Esophagus muscularis mucosa (tissue), 4 donors: Measurements from ENCODE around the gene ABCD4. TPM values are rescaled to one million over a fixed set of nuclear protein-coding genes. Genes with fewer than 3 reads are reported as not detected.

Source experiments
- DNase-seq: peaks from one replicate; pipeline ENCODE4 v3.0.0-alpha.2; 2017; ENCODE audit errors: extremely low spot score
- H3K27ac ChIP-seq, 4 donors: fragments of 200-600 bp; sonication (generic); replicated peaks in 1 of 4; 1 replicate in 3 of 4; 2 replicates in 1 of 4; pipeline ENCODE4 v1.5.1; 2016 to 2019; ENCODE audit warnings: mild to moderate bottlenecking in 1 of 4
- H3K27me3 ChIP-seq, 4 donors: fragments of 200-600 bp; sonication (generic); one replicate each; pipeline versions ENCODE4 v1.5.1 to v1.6.0; 2016 to 2019
- H3K36me3 ChIP-seq, 4 donors: fragments of 200-600 bp; sonication (generic); one replicate each; pipeline ENCODE4 v1.5.1; 2016 to 2019
- H3K4me1 ChIP-seq, 4 donors: fragments of 200-600 bp; sonication (generic); one replicate each; pipeline ENCODE4 v1.5.1; 2016 to 2019
- H3K4me3 ChIP-seq, 4 donors: fragments of 200-600 bp; sonication (generic); 1 replicate in 2 of 4; 2 replicates in 2 of 4; pipeline ENCODE4 v1.5.1; 2016 to 2019; ENCODE audit warnings: mild to moderate bottlenecking in 4 of 4, moderate library complexity in 1 of 4
- H3K9me3 ChIP-seq, 4 donors: fragments of 200-600 bp; sonication (generic); 1 replicate in 3 of 4; 2 replicates in 1 of 4; pipeline ENCODE4 v1.5.1; 2016 to 2019
- EP300 ChIP-seq: sonication (generic); formaldehyde crosslinking; IDR thresholded peaks from one replicate; pipeline ENCODE4 v1.6.1; 2017; ENCODE audit warnings: antibody characterized with exemption
- POLR2A ChIP-seq: fragments of 450-650 bp; IDR thresholded peaks from one replicate; pipeline ENCODE4 v1.6.1; 2017; ENCODE audit warnings: antibody characterized with exemption, moderate library complexity, mild to moderate bottlenecking, low read depth
- POLR2AphosphoS5 ChIP-seq, 2 donors: sonication (generic); formaldehyde crosslinking; IDR thresholded peaks; one replicate each; pipeline ENCODE4 v1.6.1; 2017; ENCODE audit warnings: antibody characterized with exemption in 2 of 2
- WGBS: methylation state at CpG from one replicate; pipeline ENCODE4 v1.1.5; 2018; 5-methylcytosine and 5-hydroxymethylcytosine counted together
- intact Hi-C: fragments of 100-400 bp; cut with DNase I; formaldehyde crosslinking; loops from one replicate; pipeline ENCODE4 v1.15.1; 2023
- total RNA-seq, 4 donors: library from RNA; depleted of rRNA; stranded (reverse); fragments of >200 nt; gene quantifications; one replicate each; pipeline versions ENCODE4 v1.1.0 to v1.2.1, GENCODE V29; 2016
- TF ChIP-seq, protein P1 (sequence below), 3 experiments: fragments of 200-600 bp in 2 of 3; fragments of 450-650 bp in 1 of 3; sonication (generic) in 2 of 3; IDR thresholded peaks; one replicate each; pipeline ENCODE4 v1.5.1; 2017 to 2019; ENCODE audit warnings: antibody characterized with exemption in 3 of 3, mild to moderate bottlenecking in 2 of 3, moderate library complexity in 1 of 3

ABCD4 gene
- total RNA-seq, 4 donors from 2014 or later = 25.5 to 39.5 (median 29.3) TPM

DNA sequence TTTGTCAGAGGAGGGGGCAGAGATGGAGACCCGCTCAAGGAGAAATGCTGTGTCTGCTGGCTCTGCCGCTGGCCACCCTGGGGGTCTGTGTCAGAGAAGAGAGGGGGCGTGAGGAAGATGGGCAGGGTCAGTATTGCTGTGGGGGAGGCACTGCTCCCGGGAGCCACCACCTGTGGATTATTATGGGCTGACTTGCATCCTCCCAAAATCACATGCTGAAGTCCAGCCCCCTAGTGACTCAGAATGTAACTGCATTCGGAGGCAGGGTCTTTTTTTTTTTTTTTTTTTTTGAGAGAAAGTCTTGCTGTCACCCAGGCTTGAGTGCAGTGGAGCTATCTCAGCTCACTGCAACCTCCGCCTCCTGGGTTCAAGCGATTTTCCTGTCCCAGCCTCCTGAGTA lies 12.3 kb downstream of the ABCD4 start:
- WGBS = 63% methylated on average over 7 of the region's 7 CpGs
- H3K4me3 ChIP-seq = no peak overlapping the region
- H3K4me1 ChIP-seq = peaks cover 0 to 10% (median 2%) of the 10 kb centered on the region in 4 donors
- no peak for DNase-seq
- no peaks in the 10 kb centered on the region for H3K9me3 ChIP-seq
- TF ChIP-seq, protein P1, sequence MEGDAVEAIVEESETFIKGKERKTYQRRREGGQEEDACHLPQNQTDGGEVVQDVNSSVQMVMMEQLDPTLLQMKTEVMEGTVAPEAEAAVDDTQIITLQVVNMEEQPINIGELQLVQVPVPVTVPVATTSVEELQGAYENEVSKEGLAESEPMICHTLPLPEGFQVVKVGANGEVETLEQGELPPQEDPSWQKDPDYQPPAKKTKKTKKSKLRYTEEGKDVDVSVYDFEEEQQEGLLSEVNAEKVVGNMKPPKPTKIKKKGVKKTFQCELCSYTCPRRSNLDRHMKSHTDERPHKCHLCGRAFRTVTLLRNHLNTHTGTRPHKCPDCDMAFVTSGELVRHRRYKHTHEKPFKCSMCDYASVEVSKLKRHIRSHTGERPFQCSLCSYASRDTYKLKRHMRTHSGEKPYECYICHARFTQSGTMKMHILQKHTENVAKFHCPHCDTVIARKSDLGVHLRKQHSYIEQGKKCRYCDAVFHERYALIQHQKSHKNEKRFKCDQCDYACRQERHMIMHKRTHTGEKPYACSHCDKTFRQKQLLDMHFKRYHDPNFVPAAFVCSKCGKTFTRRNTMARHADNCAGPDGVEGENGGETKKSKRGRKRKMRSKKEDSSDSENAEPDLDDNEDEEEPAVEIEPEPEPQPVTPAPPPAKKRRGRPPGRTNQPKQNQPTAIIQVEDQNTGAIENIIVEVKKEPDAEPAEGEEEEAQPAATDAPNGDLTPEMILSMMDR (IDR thresholded peaks at IDR 0.05) = peak in 1 of 3 experiments; percentile 32
- TF ChIP-seq EP300 = no peak
- TF ChIP-seq POLR2A = no peak
- no peak for TF ChIP-seq POLR2AphosphoS5 (IDR thresholded peaks at IDR 0.05)
- no peaks in the 10 kb centered on the region for H3K27me3 ChIP-seq
- H3K36me3 ChIP-seq = peaks cover 50 to 99% (median 90%) of the 10 kb centered on the region in 4 donors
- intact Hi-C loops = no loop called here
- no peak overlapping the region for H3K27ac ChIP-seq

DNA sequence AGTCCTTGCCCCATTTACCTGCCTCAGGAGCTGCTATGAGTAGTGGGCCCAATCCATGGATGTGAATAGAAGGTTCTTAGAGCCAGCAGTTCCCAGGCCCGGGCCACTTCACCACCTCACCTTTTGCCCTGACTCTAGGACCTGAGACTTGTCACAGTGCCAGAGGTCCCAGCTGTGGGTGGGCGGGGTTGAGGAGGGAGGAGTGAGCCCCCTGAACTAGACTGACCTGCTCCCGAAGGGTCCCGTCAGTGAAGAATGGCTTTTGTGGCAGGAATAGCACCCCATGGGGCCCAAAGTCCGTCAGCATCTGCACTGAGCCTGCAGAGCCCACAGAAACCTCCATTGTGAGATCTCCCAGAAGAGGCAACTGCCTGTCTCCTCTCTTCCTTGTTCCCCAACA lies 12.9 kb downstream of the ABCD4 start:
- H3K4me3 ChIP-seq = no peak overlapping the region
- no peaks in the 10 kb centered on the region for H3K27me3 ChIP-seq
- TF ChIP-seq, protein P1 (IDR thresholded peaks at IDR 0.05) = no peak
- no peak for TF ChIP-seq EP300
- TF ChIP-seq POLR2AphosphoS5 (IDR thresholded peaks at IDR 0.05) = no peak
- TF ChIP-seq POLR2A = no peak
- no peaks in the 10 kb centered on the region for H3K9me3 ChIP-seq
- 88% methylated on average over 5 of the region's 5 CpGs for WGBS
- no peak overlapping the region for H3K27ac ChIP-seq
- DNase-seq = no peak
- peaks cover 47 to 99% (median 90%) of the 10 kb centered on the region in 4 donors for H3K36me3 ChIP-seq
- intact Hi-C loops = no loop called here
- peaks cover 0 to 10% (median 2%) of the 10 kb centered on the region in 4 donors for H3K4me1 ChIP-seq

GRCh38 chr14:74286736-74287135 lies 16.0 kb downstream of the ABCD4 start:
- H3K9me3 ChIP-seq = no peaks in the 10 kb centered on the region
- H3K36me3 ChIP-seq = peaks cover 65 to 100% (median 91%) of the 10 kb centered on the region in 4 donors
- H3K27me3 ChIP-seq = no peaks in the 10 kb centered on the region
- intact Hi-C loops = no loop called here
- no peak overlapping the region for H3K27ac ChIP-seq
- TF ChIP-seq EP300 (no peak), POLR2A (no peak), POLR2AphosphoS5 (IDR thresholded peaks at IDR 0.05) (no peak)
- TF ChIP-seq, protein P1 (IDR thresholded peaks at IDR 0.05) = no peak
- no peak overlapping the region for H3K4me3 ChIP-seq
- 91% methylated on average over 6 of the region's 7 CpGs for WGBS
- DNase-seq = no peak
- no peaks in the 10 kb centered on the region for H3K4me1 ChIP-seq

- H3K36me3 ChIP-seq = peaks cover 29 to 53% (median 37%) of the 10 kb centered on the region in 4 donors
- intact Hi-C loops = no loop called here
These were observed 21.7 kb downstream of the ABCD4 start for GRCh38 chr14:74281069-74281468.

More at GRCh38 chr14:74281069-74281468, 21.7 kb downstream of the ABCD4 start:
- TF ChIP-seq, protein P1 (IDR thresholded peaks at IDR 0.05) = no peak
- no peak for TF ChIP-seq POLR2AphosphoS5 (IDR thresholded peaks at IDR 0.05)
- no peak for TF ChIP-seq EP300
- TF ChIP-seq POLR2A = no peak
- DNase-seq = no peak
- Histone ChIP-seq H3K9me3 (peaks cover 0 to 6% (median 6%) of the 10 kb centered on the region in 4 donors), H3K4me3 (no peak overlapping the region), H3K27me3 (no peaks in the 10 kb centered on the region), H3K27ac (no peak overlapping the region), H3K4me1 (no peaks in the 10 kb centered on the region)
- no CpG with 5 or more reads among the region's 2 CpGs for WGBS
